D721Med (cell line): ENCODE data around the gene MRGPRD.
"Not testable (repeated sequence)": the region's sequence is repeated elsewhere in the genome, so short reads cannot be mapped to it uniquely, and the experiment has no call there.

Experiments
- DNase-seq: peaks from one replicate; pipeline ENCODE4 v3.0.0; 2011; ENCODE audit warnings: low spot score; ENCODE audit not compliant: insufficient read length
- FAIRE-seq: peaks from 2 replicates; lab custom pipeline; 2011; peaks lifted over from hg19 to GRCh38; lab: Jason Lieb, UNC
- TF ChIP-seq, protein P1 (sequence below): IDR thresholded peaks from 2 replicates; pipeline ENCODE4 v1.5.1; 2012; ENCODE audit warnings: mild to moderate bottlenecking, control low read depth; ENCODE audit not compliant: insufficient read depth; ENCODE audit errors: missing control alignments

Gene MRGPRD

DNA sequence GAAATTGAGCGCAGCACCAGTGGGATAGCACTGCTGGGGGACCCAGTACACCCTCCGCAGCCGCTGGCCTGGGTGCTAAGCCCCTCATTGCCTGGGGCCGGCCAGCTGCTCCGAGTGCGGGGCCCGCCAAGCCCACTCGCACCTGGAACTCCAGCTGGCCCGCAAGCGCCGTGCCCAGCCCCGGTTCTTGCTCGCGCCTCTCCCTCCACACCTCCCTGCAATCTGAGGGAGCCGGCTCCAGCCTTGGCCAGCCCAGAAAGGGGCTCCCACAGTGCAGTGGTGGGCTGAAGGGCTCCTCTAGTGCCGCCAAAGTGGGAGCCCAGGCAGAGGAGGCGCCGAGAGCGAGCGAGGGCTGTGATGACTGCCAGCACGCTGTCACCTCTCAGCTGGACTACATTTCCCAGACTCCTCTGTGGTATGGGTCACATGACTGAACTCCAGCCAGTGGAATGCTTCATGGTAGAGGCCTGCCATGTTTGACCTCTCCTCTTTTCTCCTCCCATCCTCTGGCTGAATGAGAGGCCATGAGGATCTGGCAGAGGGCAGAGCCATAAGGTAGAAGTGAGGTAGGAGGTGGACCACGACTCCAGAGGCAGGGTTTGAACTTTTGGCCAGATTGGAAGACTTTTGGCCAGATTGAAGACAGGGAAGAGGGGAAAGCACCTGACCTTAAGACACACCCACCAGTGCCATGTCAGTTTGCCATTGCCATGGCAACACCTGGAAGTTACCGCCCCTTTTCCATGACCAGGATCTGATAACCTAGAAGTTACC is 6.2 kb downstream of the MRGPRD start:
- no peak for FAIRE-seq
- DNase-seq: no peak
- TF ChIP-seq, protein P1, sequence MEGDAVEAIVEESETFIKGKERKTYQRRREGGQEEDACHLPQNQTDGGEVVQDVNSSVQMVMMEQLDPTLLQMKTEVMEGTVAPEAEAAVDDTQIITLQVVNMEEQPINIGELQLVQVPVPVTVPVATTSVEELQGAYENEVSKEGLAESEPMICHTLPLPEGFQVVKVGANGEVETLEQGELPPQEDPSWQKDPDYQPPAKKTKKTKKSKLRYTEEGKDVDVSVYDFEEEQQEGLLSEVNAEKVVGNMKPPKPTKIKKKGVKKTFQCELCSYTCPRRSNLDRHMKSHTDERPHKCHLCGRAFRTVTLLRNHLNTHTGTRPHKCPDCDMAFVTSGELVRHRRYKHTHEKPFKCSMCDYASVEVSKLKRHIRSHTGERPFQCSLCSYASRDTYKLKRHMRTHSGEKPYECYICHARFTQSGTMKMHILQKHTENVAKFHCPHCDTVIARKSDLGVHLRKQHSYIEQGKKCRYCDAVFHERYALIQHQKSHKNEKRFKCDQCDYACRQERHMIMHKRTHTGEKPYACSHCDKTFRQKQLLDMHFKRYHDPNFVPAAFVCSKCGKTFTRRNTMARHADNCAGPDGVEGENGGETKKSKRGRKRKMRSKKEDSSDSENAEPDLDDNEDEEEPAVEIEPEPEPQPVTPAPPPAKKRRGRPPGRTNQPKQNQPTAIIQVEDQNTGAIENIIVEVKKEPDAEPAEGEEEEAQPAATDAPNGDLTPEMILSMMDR: no peak

DNA sequence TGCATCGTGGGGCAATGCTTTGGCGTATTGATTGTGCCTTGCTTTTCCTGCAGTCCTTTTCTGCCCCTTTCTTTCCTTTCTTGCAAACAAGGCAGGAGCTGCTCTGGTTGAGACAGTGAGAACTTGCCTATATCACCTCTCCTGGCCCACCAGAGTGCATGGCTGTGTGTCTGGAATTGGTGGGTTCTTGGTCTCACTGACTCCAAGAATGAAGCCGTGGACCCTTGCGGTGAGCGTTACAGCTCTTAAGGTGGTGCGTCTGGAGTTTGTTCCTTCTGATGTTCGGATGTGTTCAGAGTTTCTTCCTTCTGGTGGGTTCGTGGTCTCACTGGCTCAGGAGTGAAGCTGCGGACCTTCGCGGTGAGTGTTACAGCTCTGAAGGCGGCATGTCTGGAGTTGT is 7.1 kb downstream of the MRGPRD start:
- not testable (repeated sequence) for DNase-seq, FAIRE-seq

DNA sequence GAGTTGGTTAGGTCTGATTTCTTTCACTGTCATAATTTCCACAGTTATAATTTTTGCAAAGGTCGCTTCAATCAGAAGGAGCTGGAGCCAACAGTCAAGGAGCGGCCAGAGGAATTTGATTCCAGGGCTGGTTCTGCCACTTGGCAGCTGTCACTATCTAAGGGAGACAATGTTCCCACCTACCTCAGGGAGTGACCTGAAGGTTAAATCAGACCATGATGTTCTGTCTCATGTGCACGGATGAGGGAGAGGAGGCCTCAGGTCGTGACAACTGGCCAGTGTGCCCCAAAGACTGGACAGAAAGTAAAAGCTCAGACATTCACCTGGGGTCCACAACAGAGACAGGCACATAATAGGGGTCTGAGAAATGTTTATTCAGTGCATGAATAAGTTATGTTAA is 7.6 kb downstream of the MRGPRD start:
- FAIRE-seq (no peak), DNase-seq (no peak)
- TF ChIP-seq, protein P1: no peak

DNA sequence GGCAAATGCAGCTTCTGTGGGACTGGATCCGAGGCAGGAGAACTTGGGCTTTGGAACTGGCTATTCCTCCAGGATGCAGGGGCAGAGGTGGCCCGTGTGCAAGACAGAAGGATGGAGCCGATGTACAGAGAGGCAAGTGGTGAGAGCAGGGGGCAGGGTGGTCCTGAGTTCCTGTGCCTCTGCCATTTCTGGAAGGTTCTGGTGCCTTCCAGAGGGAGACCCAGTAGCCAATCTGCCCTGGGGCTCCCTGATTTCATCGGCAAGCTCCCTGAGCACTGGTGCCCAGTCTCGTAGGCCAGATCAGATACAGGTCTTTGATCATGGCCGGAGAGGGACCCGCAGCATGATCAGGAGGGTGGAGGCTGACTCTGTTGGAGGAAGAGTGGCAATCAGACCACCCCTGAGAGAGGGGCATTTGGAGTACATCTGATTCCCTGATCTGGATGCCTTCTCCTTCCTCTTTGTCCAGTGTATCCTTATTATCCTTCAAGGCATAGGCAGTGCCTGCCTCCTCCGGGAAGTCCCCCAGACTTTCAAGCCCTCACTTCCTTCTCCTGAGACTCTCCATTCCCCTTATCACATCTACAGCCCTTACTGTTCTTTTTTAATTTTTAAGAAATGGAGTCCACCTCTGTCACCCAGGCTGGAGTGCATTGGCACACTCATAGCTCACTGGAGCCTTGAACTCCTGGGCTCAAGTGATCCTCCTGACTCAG is 9.7 kb downstream of the MRGPRD start:
- TF ChIP-seq, protein P1: no peak
- FAIRE-seq (no peak), DNase-seq (no peak)

DNA sequence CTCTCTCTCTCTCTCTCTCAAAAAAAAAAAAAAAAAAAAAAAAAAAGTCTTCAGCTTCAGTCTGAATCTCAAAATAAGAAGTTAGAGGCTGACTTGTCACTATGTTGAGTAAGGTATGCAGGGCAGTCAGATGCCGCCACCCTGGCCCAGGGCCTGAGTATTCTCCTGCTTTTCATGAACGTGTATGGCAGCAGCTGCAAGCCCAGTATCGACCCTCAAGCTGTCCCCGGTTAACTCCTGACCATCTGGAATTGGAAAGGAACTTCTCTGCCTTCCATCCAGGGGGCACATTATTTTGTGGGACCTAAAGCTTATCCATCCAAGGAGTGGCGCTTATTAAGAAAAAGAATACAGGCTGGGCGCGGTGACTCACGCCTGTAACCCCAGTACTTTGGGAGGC is 11.4 kb downstream of the MRGPRD start:
- DNase-seq: no peak
- no peak for FAIRE-seq
- TF ChIP-seq, protein P1: no peak

DNA sequence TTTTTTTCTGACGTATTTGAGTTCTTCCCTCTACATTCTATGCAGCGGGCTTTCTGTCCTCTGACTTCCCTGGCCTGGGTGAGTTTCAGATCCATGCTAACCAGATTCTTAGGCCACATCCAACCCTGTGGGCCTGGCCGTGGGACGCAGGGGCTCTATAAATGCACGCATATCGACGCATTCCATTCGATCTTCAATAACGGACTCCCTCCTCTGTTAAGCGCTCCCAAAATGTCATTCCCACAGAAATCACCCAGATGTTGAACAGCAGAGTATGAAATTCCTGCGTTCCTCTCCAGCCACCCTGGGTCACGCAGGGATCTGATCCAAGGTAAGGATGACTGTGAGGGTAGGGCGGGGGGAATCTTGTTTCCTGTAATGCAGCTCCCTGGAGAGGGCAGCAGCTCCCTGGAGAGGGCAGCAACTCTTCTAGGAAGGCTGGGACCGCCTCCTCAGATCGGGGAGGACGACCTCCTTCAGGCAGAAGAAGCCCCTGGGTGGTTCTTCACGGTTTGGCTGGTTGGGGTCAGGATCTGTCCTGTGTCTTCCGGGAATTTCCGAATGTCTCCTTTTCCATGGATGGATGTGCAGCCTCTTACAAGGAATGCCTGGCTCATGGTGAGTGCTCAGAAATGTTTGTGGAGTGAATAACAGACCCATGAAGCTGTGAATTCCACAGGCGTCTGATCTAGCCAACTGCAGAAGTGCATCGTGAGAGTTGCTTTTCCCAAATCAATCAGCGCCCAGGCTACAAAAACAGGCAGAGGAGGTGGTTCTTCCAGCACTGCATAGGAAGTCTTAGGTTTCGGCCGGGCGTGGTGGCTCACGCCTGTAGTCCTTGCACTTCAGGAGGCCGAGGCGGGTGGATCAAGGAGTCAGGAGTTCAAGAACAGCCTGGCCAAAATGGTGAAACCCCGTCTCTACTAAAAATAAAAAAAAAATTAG is 12.2 kb downstream of the MRGPRD start:
- FAIRE-seq: no peak
- no peak for DNase-seq
- TF ChIP-seq, protein P1: no peak
